CD4-positive, alpha-beta T cell treated with Interleukin-6 at 100 ng/mL for 8 hours (primary cell): Measurements from ENCODE around the gene GPNMB.

ENCODE experiments used
- DNase-seq: peaks from one replicate; pipeline ENCODE4 v3.0.0-alpha.2; 2020; ENCODE audit warnings: mixed read lengths, low spot score

The GPNMB gene

GRCh38 chr7:23230641-23231101, 15.9 kb upstream of the GPNMB start:
- DNase-seq = no peak

- no peak for DNase-seq
Measured at GRCh38 chr7:23232966-23233365, 13.6 kb upstream of the GPNMB start.

DNA sequence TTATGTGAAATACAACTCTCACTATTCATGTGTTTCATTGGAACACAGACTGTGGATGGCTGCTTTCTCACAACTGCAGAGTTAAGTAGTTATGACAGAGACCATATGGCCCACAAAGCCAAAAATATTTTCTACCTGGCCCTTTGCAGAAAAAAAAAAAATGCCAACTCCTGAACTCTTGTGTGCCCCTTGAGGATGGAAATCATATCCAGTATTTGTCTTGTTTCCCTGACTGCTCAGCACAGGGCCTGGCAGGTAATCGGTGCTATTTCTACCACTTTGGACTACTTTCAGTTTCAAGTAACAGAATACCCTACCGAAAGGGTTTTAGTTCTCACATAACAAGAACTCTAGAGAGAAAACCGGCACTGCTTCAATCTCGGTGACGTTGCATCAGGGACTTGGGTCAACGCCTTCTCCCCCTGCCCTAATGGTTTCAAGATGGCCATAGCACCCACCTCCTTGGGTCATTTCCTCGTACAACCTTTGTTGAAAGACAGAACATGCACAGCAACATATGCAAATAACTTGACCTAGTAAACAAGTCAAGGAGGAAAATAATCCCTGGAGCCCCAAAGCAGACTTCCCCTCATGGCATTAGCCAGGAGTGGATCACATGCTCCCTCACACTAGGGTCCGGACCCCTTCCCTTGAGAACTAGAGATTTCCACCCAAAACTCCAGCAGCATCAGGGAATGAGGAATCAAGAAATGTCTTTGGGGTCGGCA, 11.8 kb upstream of the GPNMB start:
- DNase-seq = no peak

- no peak for DNase-seq
Measured at GRCh38 chr7:23235813-23236221, 10.8 kb upstream of the GPNMB start.

GRCh38 chr7:23237000-23237399, 9.6 kb upstream of the GPNMB start:
- no peak for DNase-seq

- no peak for DNase-seq
Measured at GRCh38 chr7:23238983-23239652, 7.5 kb upstream of the GPNMB start.

DNA sequence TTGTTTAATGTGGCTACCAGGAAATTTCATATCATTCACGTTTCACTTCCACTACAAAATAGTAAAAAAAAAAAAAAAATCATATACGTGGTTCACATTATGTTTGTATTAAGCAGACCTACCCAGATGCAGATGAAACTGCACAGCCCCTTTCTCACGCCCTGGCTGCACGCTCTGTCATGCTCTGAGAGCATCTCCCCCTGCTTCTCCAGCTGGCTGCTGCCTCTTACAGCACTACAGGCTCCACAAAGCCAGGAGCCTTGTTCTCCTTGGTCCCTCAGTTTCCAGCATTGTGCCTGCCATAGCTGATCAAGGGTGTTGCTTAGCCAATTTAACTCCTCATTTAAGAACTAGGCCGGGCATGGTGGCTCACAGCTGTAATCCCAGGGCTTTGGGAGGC, 6.9 kb upstream of the GPNMB start:
- DNase-seq = no peak

DNA sequence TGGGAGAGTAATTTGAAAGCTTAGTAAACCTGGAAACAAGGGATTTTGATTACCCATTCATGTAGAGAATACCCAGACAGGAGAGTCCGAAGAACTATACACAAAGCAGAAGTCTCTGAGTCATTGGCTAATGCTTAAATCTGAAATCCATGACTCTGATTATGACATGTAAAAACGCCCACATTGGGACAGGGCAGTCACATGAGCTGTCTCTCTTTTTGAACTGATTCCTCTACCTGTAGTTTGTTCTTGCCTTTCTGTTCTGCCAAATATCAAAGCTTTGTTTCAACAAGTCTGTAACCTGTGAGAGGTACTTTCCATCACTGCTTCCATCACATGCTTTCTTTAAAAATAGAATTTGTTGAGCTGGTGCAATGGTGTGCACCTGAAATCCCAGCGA, 4.3 kb upstream of the GPNMB start:
- DNase-seq = no peak

GRCh38 chr7:23242935-23243334, 3.6 kb upstream of the GPNMB start:
- no peak for DNase-seq

DNA sequence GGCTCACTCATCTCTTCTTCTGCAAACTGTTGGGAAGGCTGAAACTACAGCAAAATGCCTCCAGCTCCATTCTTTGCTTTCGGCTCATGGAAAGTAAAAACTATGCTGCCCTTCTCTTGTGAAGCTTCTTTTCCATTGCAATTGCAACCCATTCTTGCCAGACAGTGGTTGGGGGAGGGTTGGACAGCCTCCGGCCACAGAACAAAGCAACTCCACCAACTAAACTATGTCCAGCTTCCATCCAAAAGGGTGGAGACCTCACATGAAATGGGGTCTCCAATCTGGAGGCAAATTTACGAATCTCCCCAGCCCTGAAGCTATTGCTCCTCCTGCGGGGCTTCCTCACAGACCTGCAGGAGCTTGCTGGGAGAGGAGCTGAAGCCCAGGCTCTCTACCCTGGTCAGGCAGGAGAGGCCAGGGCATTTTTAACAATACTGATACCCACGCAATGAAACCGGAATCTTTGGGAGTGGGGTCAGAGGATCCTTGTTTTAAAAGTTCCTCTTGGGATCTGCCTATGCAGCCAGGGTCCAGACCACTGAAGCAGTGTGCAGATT, 549 bp downstream of the GPNMB start:
- no peak for DNase-seq

DNA sequence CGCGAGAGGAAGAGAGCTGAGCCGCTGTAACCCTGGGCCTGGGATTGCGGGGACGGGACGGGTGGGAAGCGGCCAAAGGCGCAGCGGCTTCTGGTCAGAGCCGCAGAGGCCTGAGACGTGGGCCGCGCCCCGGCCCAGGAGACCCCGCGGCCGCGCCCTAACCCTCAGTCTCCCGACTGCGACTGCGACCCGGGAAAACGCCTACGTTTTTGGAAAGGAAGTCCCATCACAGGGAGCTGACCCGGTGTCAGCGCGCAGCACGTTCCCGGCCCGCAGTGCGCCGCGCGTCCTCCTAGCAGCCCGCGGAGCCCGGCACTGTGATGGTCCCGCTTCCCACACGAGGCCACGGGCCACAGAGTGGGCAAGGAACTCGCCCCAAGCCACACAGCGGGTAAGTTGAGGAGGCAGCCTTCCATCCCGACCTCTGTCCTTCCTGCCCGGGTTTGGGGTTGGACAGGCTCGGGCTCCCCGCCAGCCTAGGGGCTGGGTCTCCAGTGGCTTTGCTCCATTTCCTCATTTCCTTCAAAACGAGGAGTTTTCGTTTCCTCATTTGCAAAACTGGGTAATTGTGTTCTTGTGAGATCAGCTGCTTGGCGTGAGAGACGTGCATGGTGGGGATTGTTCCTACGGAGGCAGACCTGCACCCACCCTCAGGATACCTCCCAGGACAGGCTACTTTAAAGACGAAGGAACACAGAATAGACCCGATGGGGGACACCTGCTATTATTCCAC, 1.2 kb downstream of the GPNMB start:
- no peak for DNase-seq

GRCh38 chr7:23249486-23249885, 2.9 kb downstream of the GPNMB start:
- DNase-seq = no peak

DNA sequence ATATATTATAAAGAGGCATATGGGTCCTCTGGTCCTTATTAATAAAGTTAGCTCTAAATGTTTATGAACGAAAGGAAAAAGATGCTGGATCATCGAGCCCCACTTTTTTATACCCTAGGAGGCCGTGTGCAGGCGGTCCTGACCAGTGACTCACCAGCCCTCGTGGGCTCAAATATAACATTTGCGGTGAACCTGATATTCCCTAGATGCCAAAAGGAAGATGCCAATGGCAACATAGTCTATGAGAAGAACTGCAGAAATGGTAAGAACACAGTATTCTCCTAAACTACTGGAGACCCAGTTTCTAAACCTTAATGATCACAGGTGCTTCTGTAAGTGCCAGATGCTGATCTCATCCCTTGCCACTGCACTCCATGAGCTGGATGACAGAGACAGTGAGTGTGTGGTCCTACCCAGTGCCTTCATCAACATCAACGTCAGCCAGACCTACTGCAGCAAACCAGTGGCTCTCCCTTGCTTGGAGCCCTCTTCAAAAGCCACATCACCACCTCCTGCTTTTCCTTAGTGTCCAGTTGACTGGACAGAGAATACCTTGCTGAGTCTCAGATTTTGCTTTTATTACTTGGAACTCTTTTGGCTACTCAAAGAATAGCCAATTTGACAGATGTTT, 7.6 kb downstream of the GPNMB start:
- no peak for DNase-seq

GRCh38 chr7:23256731-23257130, 10.2 kb downstream of the GPNMB start:
- no peak for DNase-seq

- DNase-seq = no peak
Measured at GRCh38 chr7:23260371-23260770, 13.8 kb downstream of the GPNMB start.

DNA sequence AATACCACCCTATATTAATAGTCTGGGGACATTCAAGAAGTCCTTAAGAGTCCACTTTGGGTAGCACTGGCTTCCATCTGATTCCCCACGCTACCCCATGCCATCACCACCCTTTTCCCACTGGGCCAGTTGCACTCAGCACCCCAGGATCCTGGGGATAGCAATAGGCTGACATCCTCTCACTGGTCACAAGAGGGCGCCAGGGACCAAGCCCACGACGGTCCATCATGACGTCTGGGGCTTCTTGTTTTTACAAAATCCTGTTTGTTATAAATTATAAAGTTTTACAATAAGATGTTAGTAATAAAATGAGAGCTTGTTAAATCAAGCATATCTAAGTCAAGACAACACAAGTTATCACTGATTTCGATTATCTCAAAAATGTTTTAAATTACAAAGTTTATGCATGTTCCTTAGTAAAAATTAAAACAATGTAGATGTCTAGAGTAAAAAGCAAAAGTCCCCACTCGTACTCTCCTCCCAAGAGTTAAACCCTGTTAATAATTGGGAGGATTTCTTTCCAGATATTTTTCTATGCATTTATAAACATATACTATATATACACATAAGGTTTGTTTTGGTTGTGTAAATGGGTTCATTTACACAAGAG, 15.4 kb downstream of the GPNMB start:
- DNase-seq = peak; percentile 39

DNA sequence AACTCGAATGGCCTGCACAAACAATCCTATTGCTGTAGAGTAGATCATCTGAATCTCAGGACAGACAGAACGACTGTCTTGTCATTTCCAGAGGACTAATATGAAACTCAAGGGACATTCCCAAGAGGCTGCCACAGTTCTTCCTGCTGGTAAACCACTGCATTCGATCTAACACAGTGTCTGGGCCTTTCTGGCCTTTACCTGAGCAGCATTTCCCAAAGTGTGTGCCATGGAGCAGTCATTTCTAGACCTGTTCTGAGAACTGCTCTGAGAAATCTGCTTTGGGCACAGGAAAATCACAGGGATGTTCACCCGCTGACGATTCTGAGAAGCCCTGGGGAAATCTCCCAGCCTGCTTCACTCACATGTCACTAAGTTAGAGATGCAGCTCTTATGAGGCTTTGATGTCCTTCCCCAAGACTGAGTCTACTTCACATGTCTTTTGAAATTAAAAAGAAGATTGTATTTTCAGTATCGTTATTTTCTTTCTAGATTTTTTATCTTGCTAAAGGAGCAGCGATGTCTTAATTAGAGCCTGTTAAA, 18.4 kb downstream of the GPNMB start:
- no peak for DNase-seq

- no peak for DNase-seq
Measured at GRCh38 chr7:23266918-23267317, 20.3 kb downstream of the GPNMB start.

DNA sequence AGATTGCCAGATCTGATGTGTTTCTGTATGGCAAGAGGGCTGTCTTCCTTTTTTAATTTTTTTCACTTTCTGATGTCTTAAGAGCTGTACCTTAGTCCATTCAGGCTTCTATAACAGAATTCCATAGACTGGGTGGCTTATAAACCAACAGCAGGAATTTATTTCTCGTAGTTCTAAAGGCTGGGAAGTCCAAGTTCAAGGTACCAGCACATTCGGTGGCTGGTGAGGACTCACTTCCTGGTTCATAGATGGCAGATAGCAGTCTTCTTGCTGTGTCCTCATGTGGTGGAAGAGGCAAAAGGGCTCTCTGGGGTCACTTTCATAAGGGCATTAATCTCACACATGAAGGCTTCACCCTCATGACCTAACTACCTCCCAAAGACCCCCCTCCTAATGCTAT, 20.8 kb downstream of the GPNMB start:
- no peak for DNase-seq

DNA sequence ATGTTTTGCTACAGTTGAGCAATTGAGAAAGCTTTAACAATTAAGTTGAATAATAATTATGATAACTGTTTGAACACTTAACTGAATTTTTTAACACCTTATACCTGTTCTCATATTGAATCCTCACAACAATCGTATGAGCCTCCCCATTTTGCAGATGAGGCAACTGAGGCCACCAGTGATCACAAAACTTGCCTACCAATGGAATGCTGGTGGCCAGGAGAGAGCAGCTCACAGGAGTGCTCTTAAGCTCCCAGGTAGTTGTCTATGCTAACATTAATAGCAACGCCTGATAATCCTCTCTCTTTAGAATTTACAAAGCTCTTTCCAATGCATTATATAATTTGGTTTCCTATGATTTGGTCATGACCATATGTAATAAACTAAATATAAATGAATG, 21.6 kb downstream of the GPNMB start:
- no peak for DNase-seq

DNA sequence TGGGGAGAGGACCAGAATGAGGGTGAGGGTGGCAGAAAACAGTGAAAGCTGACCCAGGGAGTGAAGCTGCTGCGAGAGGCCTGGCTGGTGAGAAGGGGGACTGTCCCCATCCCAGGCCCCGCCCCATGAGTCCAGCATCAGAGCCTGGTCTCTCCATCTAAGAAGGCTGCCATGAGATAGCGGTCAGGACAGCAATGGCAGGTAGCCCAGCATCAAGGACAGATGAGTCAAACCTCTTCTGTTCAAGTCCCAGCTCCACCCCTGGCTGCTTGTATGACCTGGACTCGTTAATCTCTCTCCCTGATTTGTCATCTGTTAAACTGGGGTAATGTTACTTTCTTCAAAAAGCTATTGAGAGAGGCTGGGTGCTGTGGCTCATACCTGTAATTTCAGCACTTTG, 22.2 kb downstream of the GPNMB start:
- no peak for DNase-seq

DNA sequence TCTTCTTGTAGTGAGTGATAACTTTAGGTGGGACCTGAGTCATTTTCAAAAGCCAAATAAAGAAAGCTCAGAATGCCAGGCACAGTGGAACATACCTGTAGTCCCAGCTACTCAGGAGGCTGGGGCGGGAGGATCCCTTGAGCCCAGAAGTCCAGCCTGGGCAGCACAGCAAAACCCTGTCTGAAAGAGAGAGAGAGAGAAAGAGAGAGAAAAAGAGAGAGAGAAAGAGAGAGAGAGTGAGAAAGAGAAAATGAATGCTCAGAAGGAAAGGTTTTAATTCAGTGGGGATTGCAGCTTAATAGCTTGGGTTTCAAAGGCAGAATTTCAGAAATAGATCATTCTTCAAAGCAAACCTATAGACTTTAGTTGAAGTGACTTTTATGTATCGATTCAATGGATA, 25.7 kb downstream of the GPNMB start:
- DNase-seq = no peak
